K562 (cell line): ENCODE data around the gene SNIP1. TPM values are rescaled to one million over a fixed set of nuclear protein-coding genes. Genes with fewer than 3 reads are reported as not detected.

ENCODE experiments used
- BCOR ChIP-seq: fragments of 450-650 bp; IDR thresholded peaks from 2 replicates; pipeline ENCODE4 v1.6.1; 2016
- BRD9 ChIP-seq: fragments of 450-650 bp; IDR thresholded peaks from 2 replicates; pipeline ENCODE4 v1.6.1; 2018; ENCODE audit warnings: low read depth; ENCODE audit not compliant: partially characterized antibody
- CBX3 ChIP-seq, 2 experiments: IDR thresholded peaks; 1 replicate in 1 of 2; 2 replicates in 1 of 2; pipeline ENCODE4 v1.6.1; 2012; ENCODE audit warnings: inconsistent platforms in 2 of 2, low read length in 2 of 2, borderline replicate concordance in 1 of 2, control low read depth in 1 of 2
- CHD4 ChIP-seq: fragments of 200-600 bp; sonication (generic); IDR thresholded peaks from 3 replicates; pipeline ENCODE4 v1.6.1; 2012; ENCODE audit warnings: low read depth, mild to moderate bottlenecking, mixed read lengths, low read length, inconsistent platforms; ENCODE audit not compliant: insufficient read depth, insufficient replicate concordance, poor library complexity, severe bottlenecking
- KDM5B ChIP-seq: fragments of 200-600 bp; sonication (generic); IDR thresholded peaks from 2 replicates; pipeline ENCODE4 v1.6.1; 2012; ENCODE audit warnings: low read depth, mild to moderate bottlenecking, moderate library complexity, low read length, control low read depth, inconsistent platforms; ENCODE audit not compliant: insufficient replicate concordance
- LARP7 ChIP-seq: fragments of 450-650 bp; IDR thresholded peaks from 2 replicates; pipeline ENCODE4 v1.6.1; 2016
- MBD1 ChIP-seq: fragments of 250-450 bp; sonication (Bioruptor Pico); IDR thresholded peaks from 2 replicates; pipeline ENCODE4 v1.8.0; 2022; ENCODE audit warnings: inconsistent platforms
- MLLT1 ChIP-seq, 2 experiments: fragments of 450-650 bp; IDR thresholded peaks; 2 replicates each; pipeline ENCODE4 v1.6.1; 2016
- MLX ChIP-seq, 2 experiments: fragments of 450-650 bp in 1 of 2; sonication (generic) in 1 of 2; formaldehyde crosslinking; conservative IDR thresholded peaks; 2 replicates each; pipeline versions ENCODE4 v1.4.0 to v1.8.1; 2020 to 2022; ENCODE audit warnings: mild to moderate bottlenecking in 1 of 2, missing genetic modification reagents in 1 of 2
- RNF219 ChIP-seq: fragments of 250-450 bp; sonication (Bioruptor Pico); IDR thresholded peaks from 2 replicates; pipeline ENCODE4 v1.5.0; 2022; ENCODE audit warnings: mild to moderate bottlenecking
- TBP ChIP-seq: optimal IDR thresholded peaks from 2 replicates; pipeline ENCODE3; 2011; ENCODE audit warnings: low read depth, low read length, improper control_type of control experiment
- TCF7L2 ChIP-seq: fragments of 150-350 bp; IDR thresholded peaks from 2 replicates; pipeline ENCODE4 v1.6.1; 2016; ENCODE audit warnings: low read depth, mild to moderate bottlenecking, low read length, moderate library complexity
- ZHX1 ChIP-seq: fragments of 150-350 bp; conservative IDR thresholded peaks from 2 replicates; pipeline ENCODE4 v1.6.1; 2014; ENCODE audit warnings: low read length
- ZNF395 ChIP-seq: fragments of 200-800 bp; sonication (Bioruptor generic); IDR thresholded peaks from 2 replicates; pipeline ENCODE4 v1.6.1; 2017; ENCODE audit warnings: missing genetic modification characterization, missing compliant biosample characterization
- polyA plus RNA-seq, 8 experiments: library from polyadenylated mRNA; depleted of rRNA in 4 of 8; stranded (reverse) in 5 of 8; unstranded in 3 of 8; fragments of >200 nt; fragmentation: Nextera tagmentation in 2 of 8; fragmentation: Illumina TruSeq in 1 of 8; extraction: Ambion mirVana in 2 of 8; extraction: Trizol in 1 of 8; gene quantifications; 2 replicates each; pipeline versions ENCODE4 v1.2.1 to v1.2.3, GENCODE V29; 2011 to 2014; ENCODE audit warnings: inconsistent platforms in 1 of 8, missing spikeins in 1 of 8
- total RNA-seq, 7 experiments: library from RNA; depleted of rRNA in 6 of 7; stranded (reverse); fragments of >200 nt in 6 of 7; fragmentation: Illumina TruSeq in 2 of 7; extraction: Trizol in 2 of 7; gene quantifications; 2 replicates each; pipeline versions ENCODE4 v1.2.1 to v1.2.3, GENCODE V29; 2011 to 2021; ENCODE audit warnings: low replicate concordance in 1 of 7

Gene SNIP1
- total and polyA plus RNA-seq, 9 of the 15 experiments (the other 6 are each of a cell fraction or from before 2014, with no cell fraction given), result 2.9 to 25.9 (median 14.6) TPM

- TF ChIP-seq MBD1 (CRISPR knock-in tag) (0 out of 2 replicates have a peak, but pooled peaks have one; percentile 14), MLX (CRISPR knock-in tag; conservative IDR thresholded peaks at IDR 0.05) (0 out of 4 replicates have a peak, but pooled peaks of 1 of the 2 experiments have one; percentile 57), TBP (peak; percentile 71), ZNF395 (CRISPR knock-in tag) (0 out of 2 replicates have a peak, but pooled peaks have one; percentile 43), ZHX1 (no peak), LARP7 (0 out of 2 replicates have a peak, but pooled peaks have one; percentile 77), MLLT1 (IDR thresholded peaks at IDR 0.05) (peak in 1 of 2 experiments; percentile 55; a peak in 1 of 4 replicates), KDM5B (peak; percentile 86), TCF7L2 (peak; percentile 58; the same call in 1 of the 2 replicates), RNF219 (no peak), CBX3 (IDR thresholded peaks at IDR 0.05; ENCODE audit: borderline replicate concordance in 1 of 2, low read length in 2 of 2) (peak in 1 of 2 experiments; percentile 97; a peak in 2 of 3 replicates), CHD4 (no peak), BCOR (peak; percentile 100), BRD9 (peak; percentile 55)
Observed at GRCh38 chr1:37553927-37554808, at the start of gene SNIP1 (continued).
